Suppressor macrophage (primary cell): ENCODE data around the gene TBR1.

Source experiments
- DNase-seq, 4 experiments: peaks; one replicate each; pipeline ENCODE4 v3.0.0-alpha.2; 2020 to 2022

Gene TBR1

DNA sequence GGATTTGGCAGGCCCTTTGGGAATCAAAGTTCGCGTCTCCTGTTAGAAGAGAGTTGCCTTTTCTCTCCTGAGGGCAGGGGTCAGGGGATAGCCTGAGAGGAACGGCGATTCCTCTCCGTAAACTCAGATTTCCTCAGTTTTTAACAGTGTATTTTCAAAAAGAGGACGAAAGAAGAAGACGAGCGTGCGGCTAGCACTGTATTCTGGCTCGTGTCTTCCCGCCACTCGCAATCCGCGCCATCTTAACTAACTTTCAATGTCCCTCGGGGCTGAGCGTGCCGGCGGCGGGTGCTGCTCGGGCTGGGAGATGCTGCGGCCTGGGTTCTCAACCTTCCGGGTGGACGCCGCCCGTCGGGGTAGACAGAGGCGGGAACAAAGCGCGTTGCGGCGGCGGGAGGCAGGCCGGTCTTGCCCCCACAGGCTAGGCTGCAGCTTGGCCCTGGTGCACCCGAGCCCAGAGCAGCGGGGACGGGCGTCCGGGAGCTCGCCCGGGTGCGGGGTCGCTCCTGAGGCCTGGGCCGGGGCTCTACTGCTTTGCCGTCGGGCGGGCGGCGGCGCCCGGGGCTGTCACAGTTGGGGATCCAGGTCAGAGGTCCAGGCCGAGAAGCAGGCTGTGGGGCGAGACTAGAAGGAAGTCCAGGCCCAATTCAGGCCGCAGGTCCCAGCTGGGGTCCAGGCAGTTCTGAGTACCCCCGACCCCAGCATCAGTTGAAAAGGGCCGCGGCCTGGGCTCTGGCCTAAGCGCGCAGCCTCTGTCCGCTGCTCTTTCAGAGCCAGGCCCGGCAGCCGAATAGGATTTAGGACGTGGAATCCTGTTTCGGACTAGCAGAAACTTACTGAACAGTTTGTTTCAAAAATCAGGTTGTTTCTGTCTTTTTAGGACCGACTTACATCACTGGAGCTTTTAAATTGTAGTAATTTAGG, 11.8 kb downstream of the TBR1 start:
- DNase-seq: no peak

DNA sequence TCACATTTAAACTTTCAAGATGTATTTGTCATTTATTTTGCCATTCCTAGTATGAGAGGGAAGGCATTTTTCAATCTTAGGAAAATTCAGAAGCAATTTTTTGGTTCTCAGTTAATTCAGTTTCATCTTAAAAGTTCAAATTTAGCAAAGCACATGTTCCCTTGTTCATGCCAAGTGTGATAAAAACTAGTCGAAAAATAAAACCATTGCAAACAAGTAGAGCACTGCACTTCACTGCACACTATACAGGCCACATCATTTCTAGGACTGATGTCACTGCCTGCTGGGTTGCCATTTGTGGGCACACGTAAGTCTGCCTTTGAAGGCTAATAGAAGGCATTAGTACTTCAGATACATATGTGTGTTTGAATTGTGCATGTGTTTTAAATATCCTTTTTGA, 14.3 kb downstream of the TBR1 start:
- DNase-seq: no peak

DNA sequence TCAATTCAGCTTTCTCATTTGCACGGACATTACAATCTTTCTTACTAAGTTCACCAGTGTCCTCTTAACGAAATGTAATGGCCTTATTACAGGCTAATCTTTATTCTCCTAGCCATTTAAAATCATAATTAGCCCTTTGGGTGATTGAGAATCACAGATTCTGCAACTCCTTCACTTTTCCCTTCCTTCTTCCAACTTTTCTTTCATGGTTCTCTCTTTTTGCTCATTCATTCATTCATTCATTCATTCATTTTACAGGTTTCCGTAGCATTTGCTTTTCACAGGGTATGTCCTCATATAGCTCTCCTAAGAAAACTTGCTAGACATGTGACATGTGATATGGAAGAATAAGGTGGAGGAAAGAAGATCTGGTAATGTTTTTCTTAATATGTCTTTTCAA, 16.0 kb downstream of the TBR1 start:
- no peak for DNase-seq

DNA sequence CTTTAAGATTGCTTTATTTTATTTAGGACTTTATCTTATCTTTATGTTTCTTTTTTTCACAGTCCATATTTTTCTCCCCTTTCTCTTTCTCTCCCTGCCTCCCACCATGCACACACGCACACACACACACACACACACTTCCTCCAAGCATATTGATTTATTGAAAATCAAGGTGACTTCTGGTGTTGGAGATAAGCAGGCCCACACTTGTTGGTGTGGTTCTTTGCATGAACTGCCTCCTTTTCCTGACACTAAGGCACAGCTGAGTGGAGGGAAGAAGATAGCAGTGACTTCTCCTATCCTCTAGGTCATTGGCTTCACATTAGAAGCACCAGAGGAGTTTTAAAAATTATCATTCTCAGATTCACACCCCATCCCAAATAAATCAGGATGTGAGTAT, 18.0 kb downstream of the TBR1 start:
- no peak for DNase-seq

DNA sequence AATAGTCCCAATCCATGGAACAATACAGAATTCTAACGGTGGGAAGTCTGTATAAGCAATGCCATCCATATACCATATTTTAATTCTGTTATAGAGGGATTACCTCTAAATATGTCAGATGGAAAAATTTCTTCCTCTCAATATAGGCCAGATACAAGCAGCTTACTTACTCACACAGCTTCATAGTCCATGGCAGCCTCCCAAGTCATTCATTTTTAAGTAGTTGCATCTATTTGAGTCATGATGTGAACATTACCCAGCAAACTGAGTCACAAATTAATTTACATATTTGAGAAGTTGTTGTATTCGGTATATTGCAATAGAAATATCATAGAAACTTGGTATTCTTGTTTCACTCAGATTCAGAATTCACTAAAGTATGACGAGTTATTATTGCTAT, 20.3 kb downstream of the TBR1 start:
- no peak for DNase-seq

DNA sequence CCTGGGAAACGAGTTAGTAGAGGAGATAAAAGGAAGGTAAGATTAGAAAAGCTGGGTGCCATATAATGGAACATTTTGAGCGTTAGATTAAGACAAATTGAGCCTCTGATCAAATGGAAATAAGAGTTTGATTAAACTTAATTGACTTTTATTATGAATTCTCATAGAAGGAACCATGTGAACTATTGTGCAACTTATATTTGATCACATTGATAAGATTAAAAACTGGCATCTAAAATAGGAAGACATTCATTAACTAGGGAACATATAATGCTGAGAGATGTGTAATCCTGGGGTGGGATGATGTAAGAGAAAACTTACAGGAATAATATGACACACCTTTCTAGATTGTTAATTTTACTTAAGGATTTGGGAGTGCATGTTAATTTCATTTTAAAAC, 22.5 kb downstream of the TBR1 start:
- no peak for DNase-seq

DNA sequence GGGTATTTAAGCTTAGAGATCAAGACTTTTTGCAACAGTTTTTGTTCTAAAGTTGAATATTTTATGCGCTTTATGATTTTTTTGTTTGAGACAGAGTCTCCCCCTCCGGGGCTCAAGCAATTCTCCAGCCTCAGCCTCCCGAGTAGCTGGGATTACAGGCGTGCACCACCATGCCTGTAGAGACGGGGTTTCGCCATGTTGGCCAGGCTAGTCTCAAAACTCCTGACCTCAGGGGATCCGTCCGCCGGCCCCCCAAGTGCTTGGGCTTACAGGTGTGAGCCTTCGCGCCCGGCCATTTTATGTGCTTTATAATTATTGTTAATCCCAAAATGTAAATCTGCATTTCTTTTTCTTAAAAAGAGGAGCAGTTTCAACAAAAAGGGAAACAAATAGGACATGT, 29.0 kb downstream of the TBR1 start:
- no peak for DNase-seq

DNA sequence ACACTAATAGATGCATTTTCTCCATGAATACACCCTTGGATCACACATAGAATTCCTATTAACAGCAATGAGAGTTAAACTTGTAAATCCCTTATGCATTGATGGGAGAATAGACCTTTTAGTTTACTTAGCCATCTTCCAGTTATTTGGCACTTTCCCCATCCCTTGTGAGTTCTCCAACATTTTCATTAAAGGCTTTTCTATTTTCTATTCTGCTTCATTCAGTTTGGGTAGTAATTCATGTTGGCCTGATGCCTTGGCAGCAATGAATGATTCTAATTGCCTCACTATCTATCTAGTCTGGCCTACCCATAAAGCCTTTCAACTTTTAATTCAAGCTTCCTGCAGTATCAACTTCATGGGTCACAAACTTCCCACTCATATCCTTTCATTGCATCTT, 32.3 kb downstream of the TBR1 start:
- no peak for DNase-seq

DNA sequence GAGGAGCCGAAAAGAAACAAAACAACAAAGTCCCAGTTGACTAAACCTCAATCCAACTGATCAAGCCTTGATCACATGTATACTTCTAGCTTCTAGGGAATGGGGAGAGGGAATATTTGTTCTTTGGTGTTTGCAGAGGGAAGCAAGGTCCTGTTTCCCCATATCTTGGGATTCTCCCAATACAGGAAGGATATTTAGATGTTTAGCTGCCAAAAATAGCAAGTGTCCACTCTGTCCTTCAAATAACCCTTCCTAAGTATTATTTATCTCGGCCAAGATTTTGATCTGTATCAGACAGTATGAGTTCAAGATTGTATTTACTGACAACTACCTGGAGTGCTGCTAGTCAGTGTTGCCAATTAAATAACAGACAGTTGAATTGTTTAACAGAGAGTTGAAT, 55.5 kb downstream of the TBR1 start:
- DNase-seq: no peak

DNA sequence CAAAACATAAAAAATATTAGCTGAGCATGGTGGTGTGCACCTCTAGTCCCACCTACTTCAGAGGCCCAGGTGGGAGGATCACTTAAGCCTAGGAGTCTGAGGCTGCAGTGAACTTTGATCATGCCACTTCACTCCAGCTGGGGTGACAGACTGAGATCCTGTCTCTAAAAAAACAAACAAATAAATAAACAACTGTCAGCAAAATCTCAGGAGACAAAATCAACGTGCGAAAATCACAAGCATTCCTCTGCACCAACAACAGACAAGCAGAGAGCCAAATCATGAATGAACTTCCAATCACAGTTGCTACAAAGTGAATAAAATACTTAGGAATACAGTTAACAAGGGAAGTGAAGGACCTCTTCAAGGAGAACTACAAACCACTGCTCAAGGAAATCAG, 58.8 kb downstream of the TBR1 start:
- DNase-seq: no peak
